Trophoblast cell (in vitro differentiated cells and primary cell): ENCODE data around the gene NDUFC2.
A peak's percentile ranks its signal among the peaks of the same experiment; 100 is the strongest.

ENCODE experiments used
- DNase-seq, 2 donors: peaks; one replicate each; pipeline ENCODE4 v3.0.0-alpha.2; 2016
- H2AFZ ChIP-seq: 2 replicates; pipeline ENCODE4 v1.6.1; 2013; ENCODE audit warnings: low read length, moderate library complexity, mild to moderate bottlenecking; ENCODE audit not compliant: insufficient read depth, poor library complexity
- H2AK5ac ChIP-seq: 2 replicates; pipeline ENCODE4 v1.6.1; 2013; ENCODE audit warnings: mild to moderate bottlenecking, low read length
- H2BK120ac ChIP-seq: 2 replicates; pipeline ENCODE4 v1.6.1; 2013; ENCODE audit warnings: low read length, mild to moderate bottlenecking, moderate library complexity; ENCODE audit not compliant: insufficient read depth, poor library complexity
- H2BK12ac ChIP-seq: 2 replicates; pipeline ENCODE4 v1.6.1; 2013; ENCODE audit warnings: mild to moderate bottlenecking, low read length, moderate library complexity
- H2BK5ac ChIP-seq: 2 replicates; pipeline ENCODE4 v1.6.1; 2013; ENCODE audit warnings: low read length, low read depth, moderate library complexity, mild to moderate bottlenecking; ENCODE audit not compliant: poor library complexity
- H3K14ac ChIP-seq: 2 replicates; pipeline ENCODE4 v1.6.1; 2013; ENCODE audit warnings: mild to moderate bottlenecking, low read length
- H3K18ac ChIP-seq: 2 replicates; pipeline ENCODE4 v1.6.1; 2013; ENCODE audit warnings: mild to moderate bottlenecking, low read length
- H3K23ac ChIP-seq: 2 replicates; pipeline ENCODE4 v1.6.1; 2013; ENCODE audit warnings: low read length
- H3K27ac ChIP-seq: 2 replicates; pipeline ENCODE4 v1.5.1; 2013; ENCODE audit warnings: low read depth, mild to moderate bottlenecking, inconsistent platforms, low read length, moderate library complexity
- H3K27me3 ChIP-seq: 2 replicates; pipeline ENCODE4 v1.6.1; 2013; ENCODE audit warnings: inconsistent platforms, mild to moderate bottlenecking, low read length, moderate library complexity; ENCODE audit not compliant: insufficient read depth
- H3K36me3 ChIP-seq, 2 experiments: 1 replicate in 1 of 2; 2 replicates in 1 of 2; pipeline ENCODE4 v1.6.1; 2013; ENCODE audit warnings: low read length in 2 of 2, mild to moderate bottlenecking in 2 of 2, moderate library complexity in 1 of 2; ENCODE audit not compliant: insufficient read depth in 2 of 2, control insufficient read depth in 1 of 2
- H3K4ac ChIP-seq: 2 replicates; pipeline ENCODE4 v1.6.1; 2013; ENCODE audit warnings: low read depth, mild to moderate bottlenecking, low read length, moderate library complexity
- H3K4me1 ChIP-seq, 2 experiments: 1 replicate in 1 of 2; 2 replicates in 1 of 2; pipeline ENCODE4 v1.6.1; 2013; ENCODE audit warnings: low read length in 2 of 2, mild to moderate bottlenecking in 2 of 2, moderate library complexity in 1 of 2; ENCODE audit not compliant: insufficient read depth in 2 of 2, control insufficient read depth in 1 of 2
- H3K4me2 ChIP-seq: 2 replicates; pipeline ENCODE4 v1.6.1; 2013; ENCODE audit warnings: inconsistent platforms, mild to moderate bottlenecking, low read length, moderate library complexity
- H3K4me3 ChIP-seq: 2 replicates; pipeline ENCODE4 v1.5.1; 2013; ENCODE audit warnings: mild to moderate bottlenecking, low read depth, low read length, inconsistent platforms
- H3K79me1 ChIP-seq: one replicate; pipeline ENCODE4 v1.6.1; 2013; ENCODE audit warnings: low read length
- H3K79me2 ChIP-seq: 2 replicates; pipeline ENCODE4 v1.6.1; 2013; ENCODE audit warnings: low read length, mild to moderate bottlenecking; ENCODE audit not compliant: control insufficient read depth, insufficient read depth, poor library complexity
- H3K9ac ChIP-seq: 2 replicates; pipeline ENCODE4 v1.6.1; 2013; ENCODE audit warnings: mild to moderate bottlenecking, low read length
- H3K9me3 ChIP-seq: 2 replicates; pipeline ENCODE4 v1.6.1; 2013; ENCODE audit warnings: low read depth, mild to moderate bottlenecking, control low read depth, inconsistent platforms, low read length; ENCODE audit not compliant: insufficient read depth
- H4K12ac ChIP-seq: 2 replicates; pipeline ENCODE4 v1.6.1; 2013; ENCODE audit warnings: low read depth, mild to moderate bottlenecking, low read length, moderate library complexity
- H4K8ac ChIP-seq: 2 replicates; pipeline ENCODE4 v1.6.1; 2013; ENCODE audit warnings: low read depth, mild to moderate bottlenecking, low read length, moderate library complexity
- H4K91ac ChIP-seq: one replicate; pipeline ENCODE4 v1.6.1; 2013; ENCODE audit warnings: low read depth, mild to moderate bottlenecking, low read length, moderate library complexity
- WGBS: extraction: QIAGEN DNeasy Blood & Tissue Kit; methylation state at CpG from one replicate; pipeline ENCODE4 v1.1.7; 2013; ENCODE audit warnings: missing lambda C conversion rate; ENCODE audit not compliant: insufficient read length, insufficient coverage; ENCODE audit errors: extremely low coverage; 5-methylcytosine and 5-hydroxymethylcytosine counted together

NDUFC2 gene

GRCh38 chr11:78062671-78063070, 17.0 kb downstream of the NDUFC2 start:
- no peak overlapping the region for H2BK12ac ChIP-seq
- H3K23ac ChIP-seq = no peak overlapping the region
- no peak overlapping the region for H4K12ac ChIP-seq

GRCh38 chr11:78061921-78062311, 17.7 kb downstream of the NDUFC2 start:
- no peak overlapping the region for H2BK5ac ChIP-seq
- H3K9me3 ChIP-seq = no peaks in the 10 kb centered on the region
- WGBS = no CpG with 5 or more reads among the region's 4 CpGs
- H3K79me1 ChIP-seq = peaks cover 2% of the 10 kb centered on the region
- H4K12ac ChIP-seq = no peak overlapping the region
- no peak overlapping the region for H4K91ac ChIP-seq
- no peak overlapping the region for H3K4ac ChIP-seq
- peak overlapping the region; percentile 35 for H4K8ac ChIP-seq
- no peak overlapping the region for H3K18ac ChIP-seq
- H3K4me3 ChIP-seq = no peak overlapping the region
- H2BK12ac ChIP-seq = peak overlapping the region; percentile 26
- H3K9ac ChIP-seq = no peak overlapping the region
- no peak overlapping the region for H3K14ac ChIP-seq
- peaks cover 2 to 3% of the 10 kb centered on the region in 2 experiments for H3K4me1 ChIP-seq
- H3K27ac ChIP-seq = no peak overlapping the region
- H3K79me2 ChIP-seq = no peaks in the 10 kb centered on the region
- DNase-seq = no peak
- no peak overlapping the region for H3K4me2 ChIP-seq
- no peak overlapping the region for H2AK5ac ChIP-seq
- H3K36me3 ChIP-seq = no peaks in the 10 kb centered on the region
- H2BK120ac ChIP-seq = no peak overlapping the region
- H3K23ac ChIP-seq = no peak overlapping the region
- H3K27me3 ChIP-seq = no peaks in the 10 kb centered on the region
- H2AFZ ChIP-seq = peak overlapping the region; percentile 30

More at GRCh38 chr11:78062671-78063070, 17.0 kb downstream of the NDUFC2 start:
- H3K79me1 ChIP-seq = peaks cover under 1% of the 10 kb centered on the region
- H3K4me1 ChIP-seq = peaks cover 2 to 3% of the 10 kb centered on the region in 2 experiments
- no peak overlapping the region for H3K4ac ChIP-seq
- H3K9me3 ChIP-seq = no peaks in the 10 kb centered on the region
- no peak for DNase-seq
- no peak overlapping the region for H3K4me2 ChIP-seq
- H3K18ac ChIP-seq = no peak overlapping the region
- no peak overlapping the region for H3K27ac ChIP-seq
- H3K27me3 ChIP-seq = no peaks in the 10 kb centered on the region
- no peak overlapping the region for H2AFZ ChIP-seq
- H2BK120ac ChIP-seq = no peak overlapping the region
- H3K4me3 ChIP-seq = no peak overlapping the region
- no peaks in the 10 kb centered on the region for H3K79me2 ChIP-seq
- no peak overlapping the region for H3K14ac ChIP-seq
- no peak overlapping the region for H4K91ac ChIP-seq
- H2AK5ac ChIP-seq = no peak overlapping the region
- H3K36me3 ChIP-seq = peaks cover 0 to 2% of the 10 kb centered on the region in 2 experiments
- H4K8ac ChIP-seq = no peak overlapping the region
- H2BK5ac ChIP-seq = no peak overlapping the region
- WGBS = no CpG with 5 or more reads among the region's 2 CpGs
- H3K9ac ChIP-seq = no peak overlapping the region

- Histone ChIP-seq H3K9ac (no peak overlapping the region), H2AK5ac (no peak overlapping the region), H3K14ac (no peak overlapping the region), H3K4me2 (no peak overlapping the region), H3K23ac (no peak overlapping the region), H4K8ac (no peak overlapping the region), H4K91ac (no peak overlapping the region), H2AFZ (no peak overlapping the region), H2BK5ac (no peak overlapping the region), H2BK120ac (no peak overlapping the region), H3K4me1 (peaks cover 2 to 3% of the 10 kb centered on the region in 2 experiments), H3K4ac (no peak overlapping the region), H3K9me3 (no peaks in the 10 kb centered on the region), H3K27ac (no peak overlapping the region), H2BK12ac (no peak overlapping the region), H3K79me2 (no peaks in the 10 kb centered on the region), H3K36me3 (no peaks in the 10 kb centered on the region), H3K18ac (no peak overlapping the region), H3K4me3 (no peak overlapping the region), H3K79me1 (peaks cover 2% of the 10 kb centered on the region), H4K12ac (no peak overlapping the region), H3K27me3 (no peaks in the 10 kb centered on the region)
- DNase-seq = no peak
- WGBS = no CpG with 5 or more reads among the region's 4 CpGs
Measured at GRCh38 chr11:78061088-78061920, 18.4 kb downstream of the NDUFC2 start.

- Histone ChIP-seq H2BK5ac (no peak overlapping the region), H2BK120ac (no peak overlapping the region), H3K4me2 (no peak overlapping the region), H2AK5ac (no peak overlapping the region), H3K79me2 (no peaks in the 10 kb centered on the region), H3K14ac (no peak overlapping the region), H3K27ac (no peak overlapping the region), H3K4ac (no peak overlapping the region), H3K79me1 (peaks cover 2% of the 10 kb centered on the region), H3K27me3 (no peaks in the 10 kb centered on the region), H3K9me3 (no peaks in the 10 kb centered on the region), H2BK12ac (no peak overlapping the region), H4K8ac (no peak overlapping the region), H3K4me1 (peaks cover 2 to 3% of the 10 kb centered on the region in 2 experiments), H3K18ac (no peak overlapping the region), H3K9ac (no peak overlapping the region), H3K23ac (no peak overlapping the region), H2AFZ (no peak overlapping the region), H4K91ac (peak overlapping the region; percentile 35), H3K36me3 (no peaks in the 10 kb centered on the region), H3K4me3 (no peak overlapping the region), H4K12ac (no peak overlapping the region)
- no peak for DNase-seq
- WGBS = no CpG with 5 or more reads among the region's 8 CpGs
Measured at GRCh38 chr11:78060533-78060932, 19.1 kb downstream of the NDUFC2 start.
